Muscle layer of colon (tissue), 2 donors: ENCODE results near the gene HEPACAM2.

Experiments
- H3K27ac ChIP-seq: one replicate; pipeline ENCODE4 v1.7.0; 2013; ENCODE audit warnings: low read depth, mild to moderate bottlenecking, low read length, moderate library complexity
- H3K27me3 ChIP-seq, 2 donors: one replicate each; pipeline ENCODE4 v1.7.0; 2013; ENCODE audit warnings: low read length in 2 of 2, mild to moderate bottlenecking in 2 of 2; ENCODE audit not compliant: insufficient read depth in 2 of 2, control insufficient read depth in 1 of 2
- H3K36me3 ChIP-seq: one replicate; pipeline ENCODE4 v1.7.0; 2013; ENCODE audit warnings: mild to moderate bottlenecking, low read length; ENCODE audit not compliant: insufficient read depth
- H3K4me1 ChIP-seq: one replicate; pipeline ENCODE4 v1.7.0; 2013; ENCODE audit warnings: mild to moderate bottlenecking, low read length; ENCODE audit not compliant: insufficient read depth
- H3K4me3 ChIP-seq, 2 donors: one replicate each; pipeline ENCODE4 v1.7.0; 2013; ENCODE audit warnings: low read length in 2 of 2, low read depth in 1 of 2, mild to moderate bottlenecking in 1 of 2, moderate library complexity in 1 of 2
- H3K9ac ChIP-seq: one replicate; pipeline ENCODE4 v1.7.0; 2013; ENCODE audit warnings: low read length
- H3K9me3 ChIP-seq: one replicate; pipeline ENCODE4 v1.7.0; 2013; ENCODE audit warnings: mild to moderate bottlenecking, low read length
- donor health status: abdominal sarcoma.
- donor health status: Adenocarcinoma of cecum.

HEPACAM2 gene

DNA sequence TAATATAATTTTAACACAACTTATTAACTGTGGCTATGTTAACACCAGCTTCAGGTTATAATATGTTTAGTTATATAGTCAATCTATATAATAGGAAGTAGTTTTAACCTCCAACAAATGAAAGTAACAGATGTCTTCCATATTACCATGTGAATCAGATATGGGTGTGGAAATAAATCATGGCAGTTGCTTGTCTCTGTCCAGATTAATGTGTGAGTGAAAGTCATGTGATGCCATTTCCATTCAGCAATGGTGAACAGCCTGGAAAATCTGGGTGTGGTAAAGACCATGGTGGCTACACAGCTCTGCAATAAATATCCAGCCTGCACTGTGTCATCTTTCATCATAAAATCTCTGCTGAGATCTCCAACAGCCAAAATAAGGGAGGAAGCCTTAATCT is 27.8 kb downstream of the HEPACAM2 start:
- Histone ChIP-seq H3K4me1 (no peaks in the 10 kb centered on the region), H3K27ac (no peak overlapping the region), H3K9ac (no peak overlapping the region), H3K36me3 (no peaks in the 10 kb centered on the region), H3K27me3 (no peaks in the 10 kb centered on the region), H3K4me3 (no peak overlapping the region), H3K9me3 (no peaks in the 10 kb centered on the region)

DNA sequence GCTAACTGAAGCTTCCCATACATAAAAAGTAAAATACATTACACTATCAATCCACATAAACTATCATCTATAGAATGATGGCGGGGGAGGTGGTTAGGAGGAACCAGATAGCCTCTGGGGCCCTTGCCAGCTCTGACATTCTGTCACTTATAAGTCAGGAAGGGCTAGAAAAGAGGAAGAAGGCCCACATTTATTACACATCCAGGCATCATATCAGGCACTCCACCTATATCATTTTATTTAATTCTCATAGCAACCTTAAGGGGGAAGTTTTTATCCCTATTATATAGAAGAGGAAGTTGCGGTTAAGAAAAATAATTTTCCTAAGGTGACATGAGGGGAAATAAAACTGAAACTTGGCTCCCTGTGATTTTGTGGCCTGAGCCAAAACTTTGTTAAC is 29.9 kb downstream of the HEPACAM2 start:
- H3K27me3 ChIP-seq = no peaks in the 10 kb centered on the region
- no peaks in the 10 kb centered on the region for H3K9me3 ChIP-seq

DNA sequence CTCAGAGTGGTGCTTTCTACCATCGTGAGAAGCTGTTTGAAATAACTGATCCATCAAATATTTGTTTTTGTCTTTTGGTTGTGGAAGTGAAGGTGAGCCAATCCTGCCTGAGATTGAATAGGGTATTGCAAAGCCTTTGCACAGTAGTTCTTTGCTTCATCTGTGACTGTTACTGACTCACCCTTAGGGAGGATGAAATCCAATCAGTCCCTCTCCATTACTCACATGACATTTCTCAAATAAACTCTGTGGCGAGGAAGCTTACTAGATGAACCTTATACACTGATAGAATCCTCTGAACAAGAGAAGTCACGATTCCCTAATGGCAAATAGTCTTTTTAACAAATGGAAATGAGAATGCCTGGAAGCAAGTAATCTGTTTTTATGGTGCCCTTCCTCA is 31.9 kb downstream of the HEPACAM2 start:
- Histone ChIP-seq H3K27ac (no peak overlapping the region), H3K27me3 (no peaks in the 10 kb centered on the region), H3K9me3 (no peaks in the 10 kb centered on the region), H3K9ac (no peak overlapping the region), H3K4me1 (no peaks in the 10 kb centered on the region), H3K4me3 (no peak overlapping the region), H3K36me3 (no peaks in the 10 kb centered on the region)

More for the DNA sequence above, 29.9 kb downstream of the HEPACAM2 start:
- Histone ChIP-seq H3K9ac (no peak overlapping the region), H3K4me3 (no peak overlapping the region), H3K36me3 (no peaks in the 10 kb centered on the region), H3K4me1 (no peaks in the 10 kb centered on the region), H3K27ac (no peak overlapping the region)

DNA sequence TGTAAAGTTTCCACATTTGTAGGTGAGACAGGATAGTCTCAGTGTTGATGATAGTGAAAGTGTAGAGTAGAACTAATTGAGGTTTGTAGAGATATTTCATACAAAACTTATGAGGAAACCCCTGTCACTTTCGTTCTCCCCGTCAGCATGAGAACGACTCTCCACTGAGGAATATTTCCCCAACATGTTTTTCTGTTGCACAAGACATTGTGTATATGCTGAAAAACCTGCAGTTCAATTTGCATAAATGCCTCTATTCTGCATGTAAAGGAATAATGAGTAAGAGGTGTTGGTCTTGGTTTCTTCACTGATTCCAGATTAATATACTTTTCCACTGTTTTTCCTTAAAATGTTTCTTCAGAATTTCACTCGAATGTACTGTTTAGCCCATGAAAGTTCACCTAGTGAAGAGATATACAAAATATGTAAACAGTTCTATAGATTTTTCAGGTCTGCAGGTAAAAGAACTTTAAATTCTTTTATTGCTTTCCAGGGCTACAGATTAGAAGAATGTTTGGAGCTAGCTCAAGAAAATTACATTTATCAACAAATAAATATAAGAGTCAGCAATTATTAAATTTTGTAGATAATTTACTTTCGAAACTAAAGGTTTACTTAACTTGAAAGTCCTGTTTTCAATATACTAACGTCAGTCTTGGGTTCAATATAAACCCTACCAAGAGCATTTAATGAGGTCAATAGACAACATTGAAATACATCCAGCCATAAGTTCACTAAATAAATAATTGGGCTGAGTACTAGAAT is 37.2 kb downstream of the HEPACAM2 start:
- Histone ChIP-seq H3K4me3 (no peak overlapping the region), H3K27me3 (no peaks in the 10 kb centered on the region), H3K9me3 (no peaks in the 10 kb centered on the region), H3K36me3 (no peaks in the 10 kb centered on the region), H3K9ac (no peak overlapping the region), H3K27ac (no peak overlapping the region), H3K4me1 (no peaks in the 10 kb centered on the region)

DNA sequence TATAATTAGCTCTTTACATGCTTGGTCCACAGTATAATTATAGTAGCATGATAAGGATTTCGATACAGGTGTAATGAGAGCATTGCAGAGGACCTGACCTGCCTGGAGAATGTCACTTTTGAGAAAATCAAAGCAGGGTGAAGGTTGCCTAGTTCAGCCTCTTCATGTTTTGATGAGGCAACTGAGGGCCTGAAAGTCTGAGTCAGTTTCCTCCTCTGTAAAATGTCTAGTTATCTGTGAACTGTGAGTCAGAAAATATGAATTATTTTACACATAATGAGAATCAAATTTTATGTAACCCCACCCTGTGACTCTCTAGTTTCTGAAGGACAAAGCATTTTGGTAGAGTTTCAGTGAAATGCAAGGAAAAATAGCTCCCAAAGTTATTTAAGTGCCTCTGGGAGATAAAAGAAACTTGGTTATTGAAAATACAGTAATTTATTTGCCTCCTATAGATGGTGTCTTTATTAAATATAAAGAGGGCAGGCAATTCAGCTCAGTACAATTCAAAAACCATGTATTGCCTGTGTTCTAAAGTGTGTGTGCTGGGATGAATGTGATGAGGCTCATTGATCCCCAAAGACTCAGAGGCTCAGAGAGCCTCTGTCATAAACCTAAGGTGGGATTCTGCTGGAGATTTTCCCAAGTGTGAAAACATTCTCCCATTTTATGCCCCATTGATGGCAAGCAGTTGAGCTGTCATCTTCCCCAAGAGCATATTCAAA is 40.8 kb downstream of the HEPACAM2 start:
- Histone ChIP-seq H3K9me3 (no peaks in the 10 kb centered on the region), H3K36me3 (no peaks in the 10 kb centered on the region), H3K27ac (no peak overlapping the region), H3K9ac (no peak overlapping the region), H3K27me3 (no peaks in the 10 kb centered on the region), H3K4me1 (no peaks in the 10 kb centered on the region), H3K4me3 (no peak overlapping the region)

DNA sequence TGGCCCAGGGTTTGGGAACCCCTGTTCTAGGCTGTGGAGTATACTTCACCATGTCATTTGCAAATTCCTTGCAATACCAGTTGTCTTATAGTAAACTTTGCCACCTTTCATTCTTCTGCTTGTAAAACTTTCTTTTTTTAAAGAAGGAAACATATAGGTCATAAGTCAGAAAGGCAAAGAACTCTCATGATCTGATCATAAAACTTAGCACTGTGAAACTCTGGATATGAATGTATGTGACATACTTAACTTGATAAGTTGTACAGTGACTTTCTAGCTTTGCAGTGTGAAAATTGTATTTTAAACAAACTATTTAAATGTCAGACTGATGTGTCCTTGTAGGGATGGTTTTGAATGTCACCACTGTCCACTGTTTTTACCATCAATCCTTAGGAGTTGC is 47.1 kb downstream of the HEPACAM2 start:
- Histone ChIP-seq H3K9me3 (no peaks in the 10 kb centered on the region), H3K36me3 (no peaks in the 10 kb centered on the region), H3K27me3 (no peaks in the 10 kb centered on the region), H3K4me1 (no peaks in the 10 kb centered on the region), H3K9ac (no peak overlapping the region), H3K4me3 (no peak overlapping the region), H3K27ac (no peak overlapping the region)

DNA sequence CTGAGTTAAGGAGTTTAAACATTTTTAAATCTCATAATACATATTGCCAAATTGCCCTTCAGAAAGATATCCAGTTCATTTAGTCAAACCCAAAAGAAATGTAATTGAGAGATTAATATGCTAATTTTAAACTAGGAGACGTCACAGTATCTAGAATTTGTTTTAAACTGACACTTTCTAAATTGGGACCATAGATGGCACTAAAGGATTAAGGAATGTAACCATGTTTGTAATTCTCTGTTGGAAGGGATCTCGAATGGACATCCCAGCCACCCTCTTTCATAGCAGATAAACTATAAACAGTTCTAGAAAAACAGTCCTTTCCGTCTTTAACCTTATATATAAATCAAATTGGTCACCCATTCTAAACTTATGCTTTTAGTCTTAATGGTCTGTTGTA is 48.1 kb downstream of the HEPACAM2 start:
- Histone ChIP-seq H3K9ac (no peak overlapping the region), H3K27ac (no peak overlapping the region), H3K4me1 (no peaks in the 10 kb centered on the region), H3K27me3 (no peaks in the 10 kb centered on the region), H3K4me3 (no peak overlapping the region), H3K36me3 (no peaks in the 10 kb centered on the region), H3K9me3 (no peaks in the 10 kb centered on the region)

DNA sequence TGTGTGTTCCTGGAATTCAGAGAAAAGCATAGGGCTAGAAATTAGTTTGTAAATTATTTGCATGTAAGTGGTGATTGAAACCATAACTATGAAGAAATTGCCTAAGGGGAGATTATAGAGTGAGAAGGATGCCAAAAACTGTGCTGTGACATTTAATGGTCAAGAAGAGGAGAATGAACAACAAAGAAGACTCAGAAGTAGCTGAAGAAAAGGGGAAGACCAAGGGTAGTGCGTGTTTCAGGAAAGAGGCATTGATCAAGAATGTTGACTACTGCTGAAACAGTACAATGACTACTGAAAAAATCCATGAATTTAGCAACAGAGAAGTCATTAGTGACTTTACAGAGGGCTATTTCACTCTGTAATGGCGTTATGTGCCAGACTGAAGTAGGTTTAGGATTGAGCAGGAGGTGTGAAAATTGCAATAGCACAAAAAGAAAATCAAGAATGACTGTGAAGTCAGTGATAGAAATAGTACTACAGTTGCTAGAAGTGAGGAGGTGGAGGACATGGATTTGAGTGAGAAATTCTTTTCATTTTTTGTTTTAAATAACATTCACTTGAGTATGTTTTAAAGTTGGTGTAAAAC is 49.2 kb downstream of the HEPACAM2 start:
- Histone ChIP-seq H3K9me3 (no peaks in the 10 kb centered on the region), H3K27me3 (no peaks in the 10 kb centered on the region), H3K4me3 (no peak overlapping the region), H3K27ac (no peak overlapping the region), H3K9ac (no peak overlapping the region), H3K36me3 (no peaks in the 10 kb centered on the region), H3K4me1 (no peaks in the 10 kb centered on the region)

DNA sequence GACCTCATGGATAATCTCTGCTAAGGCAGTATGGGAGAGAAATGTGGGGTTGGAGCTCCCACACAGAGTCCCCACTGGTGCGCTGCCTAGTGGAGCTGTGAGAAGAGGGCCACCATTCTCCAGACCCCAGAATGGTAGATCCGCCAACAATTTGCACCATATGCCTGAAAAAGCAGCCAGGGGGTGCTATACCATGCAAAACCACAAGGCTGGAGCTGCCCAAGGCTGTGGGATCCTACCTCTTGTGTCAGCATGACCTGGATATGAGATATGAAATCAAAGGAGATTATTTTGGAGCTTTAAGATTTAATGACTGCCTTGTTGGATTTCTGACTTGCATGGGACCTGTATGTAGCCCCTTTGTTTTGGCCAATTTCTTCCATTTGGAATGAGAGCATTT is 51.0 kb downstream of the HEPACAM2 start:
- H3K36me3 ChIP-seq = no peaks in the 10 kb centered on the region
- H3K27ac ChIP-seq = no peak overlapping the region
- no peaks in the 10 kb centered on the region for H3K9me3 ChIP-seq
- H3K9ac ChIP-seq = no peak overlapping the region
- H3K4me3 ChIP-seq = no peak overlapping the region
- no peaks in the 10 kb centered on the region for H3K27me3 ChIP-seq
- no peaks in the 10 kb centered on the region for H3K4me1 ChIP-seq

DNA sequence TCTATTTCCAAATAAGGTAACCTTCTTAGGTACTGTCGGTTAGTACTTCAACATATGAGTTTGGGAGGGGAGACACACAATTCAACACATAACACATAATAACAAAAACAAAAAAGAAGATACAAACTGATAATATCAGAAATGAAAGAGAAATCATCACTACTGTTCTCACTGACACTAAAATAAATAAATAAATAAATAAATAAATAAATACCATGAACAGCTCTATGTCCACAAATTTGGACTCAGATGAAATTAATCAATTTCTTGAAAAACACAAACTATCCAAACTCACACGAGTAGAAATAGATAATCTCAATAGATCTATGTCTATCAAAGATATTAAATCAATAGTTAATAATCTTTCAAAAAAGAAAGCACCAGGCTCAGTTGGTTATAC is 53.6 kb downstream of the HEPACAM2 start:
- Histone ChIP-seq H3K27me3 (no peaks in the 10 kb centered on the region), H3K36me3 (no peaks in the 10 kb centered on the region), H3K9ac (no peak overlapping the region), H3K27ac (no peak overlapping the region), H3K4me3 (no peak overlapping the region), H3K4me1 (no peaks in the 10 kb centered on the region), H3K9me3 (no peaks in the 10 kb centered on the region)

DNA sequence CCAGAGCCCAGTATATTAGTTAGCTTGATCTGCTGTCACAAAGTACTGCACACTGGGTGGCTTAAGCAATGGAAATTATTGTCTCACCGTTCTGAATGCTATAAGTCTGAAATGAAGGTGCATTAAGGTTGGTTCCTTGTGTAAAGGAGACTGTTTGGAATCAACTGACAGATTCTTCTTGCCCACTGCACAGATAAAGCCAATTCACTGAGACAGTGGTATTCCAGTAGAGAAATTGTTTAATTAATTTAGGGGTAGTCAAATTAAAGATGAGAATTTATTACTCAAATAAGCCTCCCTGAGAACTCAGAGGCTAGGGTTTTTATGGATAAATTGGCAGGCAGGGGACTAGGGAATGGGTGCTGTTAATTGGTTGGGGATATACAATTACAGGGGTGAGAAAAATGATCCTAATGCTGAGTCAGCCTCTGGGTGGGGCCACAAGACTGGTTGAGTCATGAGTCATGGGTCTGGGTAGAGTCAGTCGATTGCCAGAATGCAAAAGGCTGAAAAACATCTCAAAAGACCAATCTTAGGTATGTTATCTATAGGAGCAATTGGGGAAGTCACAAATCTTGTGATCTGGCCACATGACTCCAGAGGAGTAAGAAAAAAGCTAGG is 54.6 kb downstream of the HEPACAM2 start:
- Histone ChIP-seq H3K27ac (no peak overlapping the region), H3K27me3 (no peaks in the 10 kb centered on the region), H3K36me3 (no peaks in the 10 kb centered on the region), H3K4me3 (no peak overlapping the region), H3K9me3 (no peaks in the 10 kb centered on the region), H3K9ac (no peak overlapping the region), H3K4me1 (no peaks in the 10 kb centered on the region)
